Body of pancreas (tissue), 4 donors: ENCODE measurements around the gene LIMS3. TPM values are rescaled to one million over a fixed set of nuclear protein-coding genes. Genes with fewer than 3 reads are reported as not detected.
"Not testable (repeated sequence)": the region's sequence is repeated elsewhere in the genome, so short reads cannot be mapped to it uniquely, and the experiment has no call there.

Experiments used
- ATAC-seq: fragments of 150-250 bp; one replicate; pipeline ENCODE4 v1.9.1; 2016
- DNase-seq, 4 donors: peaks; one replicate each; pipeline ENCODE4 v3.0.0-alpha.2; 2019
- H3K27ac ChIP-seq, 4 donors: fragments of 200-600 bp; sonication (generic); 1 replicate in 3 of 4; 2 replicates in 1 of 4; pipeline versions ENCODE4 v1.5.1 to v1.6.1; 2016 to 2019; ENCODE audit warnings: mild to moderate bottlenecking in 1 of 4, mixed read lengths in 1 of 4, moderate library complexity in 1 of 4
- H3K27me3 ChIP-seq, 2 donors: fragments of 200-600 bp; sonication (generic); one replicate each; pipeline ENCODE4 v1.6.0; 2016; ENCODE audit warnings: mild to moderate bottlenecking in 1 of 2
- H3K36me3 ChIP-seq, 2 donors: fragments of 200-600 bp; sonication (generic); replicated peaks in 1 of 2; 2 replicates each; pipeline ENCODE4 v1.5.1; 2016; ENCODE audit warnings: low read depth in 2 of 2; ENCODE audit not compliant: insufficient read depth in 1 of 2
- H3K4me1 ChIP-seq: fragments of 200-600 bp; sonication (generic); one replicate; pipeline ENCODE4 v1.6.0; 2016
- H3K4me3 ChIP-seq, 2 donors: fragments of 200-600 bp; sonication (generic); 1 replicate in 1 of 2; 2 replicates in 1 of 2; pipeline ENCODE4 v1.5.1; 2016 to 2019
- H3K9me3 ChIP-seq, 3 donors: fragments of 200-600 bp; sonication (generic); 1 replicate in 2 of 3; 2 replicates in 1 of 3; pipeline ENCODE4 v1.5.1; 2016
- WGBS, 2 donors: methylation state at CpG; one replicate each; pipeline ENCODE4 v1.1.5; 2017; 5-methylcytosine and 5-hydroxymethylcytosine counted together
- intact Hi-C: fragments of 100-400 bp; cut with DNase I; formaldehyde crosslinking; loops from one replicate; pipeline ENCODE4 v1.15.1; 2023
- total RNA-seq, 2 donors: library from RNA; depleted of rRNA; stranded (reverse); fragments of >200 nt; gene quantifications; one replicate each; pipeline ENCODE4 v1.1.0, GENCODE V29; 2016

LIMS3 gene, protein sequence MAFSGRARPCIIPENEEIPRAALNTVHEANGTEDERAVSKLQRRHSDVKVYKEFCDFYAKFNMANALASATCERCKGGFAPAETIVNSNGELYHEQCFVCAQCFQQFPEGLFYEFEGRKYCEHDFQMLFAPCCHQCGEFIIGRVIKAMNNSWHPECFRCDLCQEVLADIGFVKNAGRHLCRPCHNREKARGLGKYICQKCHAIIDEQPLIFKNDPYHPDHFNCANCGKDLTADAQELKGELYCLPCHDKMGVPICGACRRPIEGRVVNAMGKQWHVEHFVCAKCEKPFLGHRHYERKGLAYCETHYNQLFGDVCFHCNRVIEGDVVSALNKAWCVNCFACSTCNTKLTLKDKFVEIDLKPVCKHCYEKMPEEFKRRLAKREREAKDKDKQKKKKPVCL
- 1 to 10 TPM; 4.7 to 4.9 TPM for total RNA-seq

DNA sequence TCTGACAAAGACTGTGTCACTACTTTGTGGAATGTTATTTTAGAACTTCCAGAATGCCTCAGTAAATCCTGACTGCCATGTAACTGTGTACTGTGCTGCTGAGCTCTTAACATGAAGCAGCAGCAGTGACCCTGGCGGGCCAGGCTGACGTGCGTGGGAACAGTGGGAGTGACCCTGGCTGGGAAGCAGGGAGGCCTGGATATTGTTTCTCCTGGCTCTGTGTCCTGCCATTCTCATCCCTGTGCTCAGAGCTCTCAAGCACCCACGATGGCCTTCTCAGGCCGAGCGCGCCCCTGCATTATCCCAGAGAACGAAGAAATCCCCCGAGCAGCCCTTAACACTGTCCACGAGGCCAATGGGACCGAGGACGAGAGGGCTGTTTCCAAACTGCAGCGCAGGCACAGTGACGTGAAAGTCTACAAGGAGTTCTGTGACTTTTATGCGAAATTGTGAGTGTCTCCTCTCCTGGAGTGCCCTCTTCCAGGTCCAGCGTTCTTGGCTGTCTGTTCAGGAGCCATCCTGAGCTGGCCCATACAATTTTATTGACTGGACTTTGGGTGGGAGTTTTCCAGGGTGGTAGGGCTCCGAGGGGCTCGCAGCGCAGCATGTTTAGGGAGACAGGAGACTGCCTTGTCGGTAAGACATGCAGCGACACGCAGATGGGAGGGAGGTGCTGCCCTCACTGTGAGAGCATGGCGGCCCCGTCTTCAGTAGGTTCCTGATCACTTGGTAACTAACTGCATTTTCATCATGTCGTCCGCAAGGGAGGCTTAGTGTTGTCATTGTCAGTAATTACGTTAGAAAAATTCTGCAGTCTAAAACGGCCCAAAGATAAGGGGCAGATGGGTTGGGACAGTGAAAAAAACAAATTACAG is at the start of gene LIMS3:
Gene LIMS3 (plus strand): TSS at position 227 of the 875 bp plus-strand sequence. CDS start 41 bp downstream, at position 268.
- DNase-seq, H3K27ac ChIP-seq, H3K9me3 ChIP-seq, intact Hi-C loops, H3K27me3 ChIP-seq, H3K4me3 ChIP-seq, H3K4me1 ChIP-seq, H3K36me3 ChIP-seq: not testable (repeated sequence)
- WGBS, 2 donors: no CpG with 5 or more reads among the region's 28 CpGs
- peak; percentile 83 for ATAC-seq

DNA sequence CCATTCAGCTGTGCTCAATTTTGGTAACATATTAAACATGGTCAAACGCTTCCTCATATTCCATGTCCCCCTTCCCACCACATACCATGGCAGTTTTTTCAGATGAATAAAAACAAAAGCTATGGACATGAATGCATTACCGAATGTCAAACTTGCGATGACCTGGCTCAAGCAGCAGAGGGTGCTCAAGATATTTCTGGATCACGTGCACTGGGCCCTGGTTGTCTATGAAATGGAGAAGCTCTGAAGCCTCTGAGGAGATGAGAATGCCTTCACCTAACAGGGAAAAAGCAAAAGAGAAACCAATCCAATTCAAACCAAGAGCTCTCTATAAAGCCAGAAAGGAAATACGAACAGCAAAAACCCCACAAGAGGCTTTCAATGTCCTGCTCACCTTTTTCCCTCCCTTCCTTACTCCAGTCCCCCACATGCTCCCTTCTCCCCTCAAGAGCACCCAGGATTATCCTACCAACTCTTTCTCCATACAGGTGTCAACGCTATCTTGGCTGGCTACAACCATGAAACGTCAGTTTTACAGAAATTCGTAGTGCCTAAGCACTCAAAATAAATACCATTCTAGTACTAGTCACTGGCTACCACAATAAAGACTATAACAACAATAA is 27.2 kb upstream of the LIMS3 start:
- H3K4me3 ChIP-seq, H3K36me3 ChIP-seq, H3K4me1 ChIP-seq, H3K9me3 ChIP-seq, H3K27ac ChIP-seq, H3K27me3 ChIP-seq, DNase-seq, intact Hi-C loops: not testable (repeated sequence)
- peak; percentile 85 for ATAC-seq
- WGBS, 2 donors: no CpG with 5 or more reads among the region's 8 CpGs

DNA sequence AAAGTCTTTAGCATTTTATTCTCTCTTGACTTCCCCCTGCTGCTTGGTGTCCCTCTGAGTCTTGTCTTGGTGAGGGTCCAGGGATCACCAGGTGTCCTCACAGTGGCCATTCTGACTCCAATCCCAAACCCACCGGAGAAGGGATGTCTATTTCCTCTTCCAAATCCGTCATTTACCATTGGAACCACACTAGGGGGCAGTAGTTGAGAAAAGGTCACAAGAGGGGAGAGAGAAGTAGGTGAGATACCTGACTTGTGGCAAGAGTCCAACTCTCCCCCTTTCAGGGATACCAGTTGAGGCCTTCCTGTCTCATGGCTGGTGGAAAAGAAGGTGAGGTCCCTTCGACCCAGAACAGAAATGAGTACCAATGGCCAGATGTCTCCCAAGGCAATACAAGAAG is 21.9 kb upstream of the LIMS3 start:
- H3K9me3 ChIP-seq, intact Hi-C loops, H3K27ac ChIP-seq, ATAC-seq, H3K36me3 ChIP-seq, H3K4me1 ChIP-seq, H3K4me3 ChIP-seq, DNase-seq, H3K27me3 ChIP-seq: not testable (repeated sequence)
- no CpG with 5 or more reads among the region's 3 CpGs for WGBS, 2 donors

DNA sequence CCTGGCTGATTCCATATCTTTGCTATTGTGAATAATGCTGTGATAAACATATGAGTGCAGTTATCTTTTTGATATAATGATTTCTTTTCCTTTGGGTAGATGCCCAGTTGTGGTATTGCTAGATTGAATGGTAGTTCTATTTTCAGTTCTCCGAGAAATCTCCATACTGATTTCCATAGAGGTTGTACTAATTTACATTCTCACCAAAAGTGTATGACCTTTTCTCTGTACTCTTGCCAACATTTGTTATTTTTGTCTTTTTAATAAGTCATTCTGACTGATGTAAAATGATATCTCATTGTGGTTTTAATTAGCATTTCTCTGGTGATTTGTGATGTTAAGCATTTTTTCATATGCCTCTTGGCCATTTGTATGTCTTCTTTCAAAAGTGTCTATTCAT is 16.4 kb upstream of the LIMS3 start:
- intact Hi-C loops: not testable (repeated sequence)

DNA sequence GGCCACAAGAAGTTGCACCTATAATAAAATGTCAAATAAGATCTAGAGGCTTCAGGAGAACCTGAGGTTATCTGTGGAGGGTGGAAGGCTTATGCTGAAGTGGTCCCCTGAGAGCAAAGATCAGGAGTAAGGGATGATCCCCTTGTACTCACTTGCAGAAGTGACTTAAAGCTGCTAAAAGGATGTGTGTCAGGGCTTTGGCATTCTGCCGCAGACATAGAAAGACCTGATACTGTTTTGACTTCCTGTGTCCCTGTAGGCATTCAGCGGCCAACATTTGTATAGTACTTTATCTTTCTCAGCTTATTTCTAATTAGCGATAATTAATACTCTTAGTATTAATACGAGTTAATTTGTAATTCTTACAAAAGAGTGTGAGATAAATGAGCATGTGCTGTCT is 10.1 kb upstream of the LIMS3 start:
- H3K27ac ChIP-seq, DNase-seq, H3K9me3 ChIP-seq, intact Hi-C loops, H3K4me3 ChIP-seq, H3K27me3 ChIP-seq, ATAC-seq, H3K4me1 ChIP-seq, H3K36me3 ChIP-seq: not testable (repeated sequence)
- no CpG with 5 or more reads among the region's 4 CpGs for WGBS, 2 donors

More for the DNA sequence above, 16.4 kb upstream of the LIMS3 start:
- not testable (repeated sequence) for H3K36me3 ChIP-seq, H3K4me3 ChIP-seq, H3K4me1 ChIP-seq, H3K9me3 ChIP-seq, H3K27ac ChIP-seq, H3K27me3 ChIP-seq, DNase-seq, ATAC-seq
- WGBS, 2 donors: no CpG with 5 or more reads among the region's 1 CpG

DNA sequence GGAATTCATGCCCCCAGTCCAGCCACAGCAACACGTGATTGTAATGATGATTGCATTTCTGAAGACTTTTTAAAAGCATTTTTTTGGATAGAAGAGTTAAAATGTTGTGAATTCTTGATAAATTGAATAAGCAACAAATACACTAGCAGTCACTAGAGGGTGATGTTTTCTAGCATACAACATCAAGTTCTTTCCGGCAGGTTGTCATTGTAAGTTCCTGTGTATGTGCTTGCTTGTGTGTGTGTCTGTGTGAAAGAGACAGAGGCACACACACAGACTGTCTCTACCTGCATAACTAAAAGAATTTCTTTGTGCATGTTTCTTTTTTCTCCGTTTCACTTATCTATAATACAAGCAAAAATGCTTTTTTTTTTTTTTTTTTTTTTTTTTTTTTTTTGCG is 8.6 kb upstream of the LIMS3 start:
- intact Hi-C loops: not testable (repeated sequence)
- ATAC-seq: peak; percentile 57
- no CpG with 5 or more reads among the region's 4 CpGs for WGBS, 2 donors

DNA sequence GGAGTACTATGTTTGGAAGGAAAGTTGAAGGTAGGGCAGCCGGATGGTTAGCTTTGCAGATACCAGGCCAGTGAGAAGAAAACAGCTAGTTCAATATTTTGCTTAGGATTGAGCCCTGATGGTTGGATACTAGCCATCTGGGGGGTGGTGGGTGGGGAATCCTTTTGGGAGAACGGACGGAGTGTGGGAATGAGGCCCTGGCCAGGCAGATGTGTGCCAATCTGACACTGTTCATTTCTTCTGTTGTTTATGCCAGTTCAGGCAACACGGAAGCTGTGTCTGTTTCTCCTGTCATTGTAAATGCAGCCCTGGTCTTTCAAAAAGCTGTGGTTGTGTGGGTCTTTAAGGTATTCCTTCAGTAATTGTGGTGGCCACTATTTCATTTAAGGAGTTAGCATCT is 7.5 kb upstream of the LIMS3 start:
- not testable (repeated sequence) for H3K4me3 ChIP-seq, H3K36me3 ChIP-seq
- peak; percentile 51 for ATAC-seq

More for the DNA sequence above, 8.6 kb upstream of the LIMS3 start:
- not testable (repeated sequence) for H3K4me3 ChIP-seq, H3K27me3 ChIP-seq, DNase-seq, H3K27ac ChIP-seq, H3K4me1 ChIP-seq, H3K9me3 ChIP-seq, H3K36me3 ChIP-seq

DNA sequence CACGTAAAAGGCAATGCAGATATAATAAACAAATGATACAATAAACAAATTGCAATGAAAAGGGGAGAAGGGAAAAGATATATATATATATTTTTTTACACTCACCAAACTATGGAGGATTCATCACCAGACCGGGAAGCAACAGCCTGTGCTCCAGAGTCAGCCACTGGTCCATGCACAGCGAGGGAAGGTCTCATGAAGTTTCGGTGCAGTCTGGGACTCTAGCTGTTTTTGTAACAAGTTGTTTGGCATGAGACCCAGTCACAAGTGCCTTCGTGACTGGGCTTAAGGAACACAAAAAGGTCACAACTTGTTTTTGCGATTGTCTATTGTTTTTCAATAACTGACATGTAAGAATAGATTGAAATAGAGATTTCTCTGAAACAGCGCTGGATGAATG is 4.8 kb upstream of the LIMS3 start:
- peak; percentile 67 for ATAC-seq
- H3K4me3 ChIP-seq, intact Hi-C loops, H3K4me1 ChIP-seq, DNase-seq, H3K27ac ChIP-seq, H3K9me3 ChIP-seq, H3K27me3 ChIP-seq, H3K36me3 ChIP-seq: not testable (repeated sequence)
- no CpG with 5 or more reads among the region's 7 CpGs for WGBS, 2 donors

More for the DNA sequence above, 7.5 kb upstream of the LIMS3 start:
- H3K27me3 ChIP-seq, H3K4me1 ChIP-seq, intact Hi-C loops, DNase-seq, H3K9me3 ChIP-seq, H3K27ac ChIP-seq: not testable (repeated sequence)
- no CpG with 5 or more reads among the region's 4 CpGs for WGBS, 2 donors

DNA sequence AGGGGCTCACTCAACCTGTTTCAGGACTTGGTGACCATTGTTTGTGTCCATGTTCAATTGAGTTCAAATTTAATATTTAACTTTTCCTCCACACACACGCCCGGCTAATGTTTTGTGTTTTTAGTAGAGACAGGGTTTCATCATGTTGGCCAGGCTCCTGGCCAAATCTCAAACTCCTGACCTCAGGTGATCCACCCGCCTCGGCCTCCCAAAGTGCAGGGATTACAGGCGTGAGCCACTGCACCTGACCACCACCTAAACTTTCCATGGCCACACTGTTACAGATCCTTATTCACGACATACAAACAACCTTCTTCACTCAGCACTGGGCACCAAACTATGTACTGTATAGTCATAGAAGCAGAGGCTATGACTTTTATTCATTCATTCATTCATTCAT is 4.3 kb upstream of the LIMS3 start:
- H3K27ac ChIP-seq, H3K36me3 ChIP-seq, H3K4me3 ChIP-seq, H3K27me3 ChIP-seq, H3K9me3 ChIP-seq, DNase-seq, H3K4me1 ChIP-seq, intact Hi-C loops: not testable (repeated sequence)
- peak; percentile 66 for ATAC-seq
- WGBS, 2 donors: no CpG with 5 or more reads among the region's 6 CpGs

DNA sequence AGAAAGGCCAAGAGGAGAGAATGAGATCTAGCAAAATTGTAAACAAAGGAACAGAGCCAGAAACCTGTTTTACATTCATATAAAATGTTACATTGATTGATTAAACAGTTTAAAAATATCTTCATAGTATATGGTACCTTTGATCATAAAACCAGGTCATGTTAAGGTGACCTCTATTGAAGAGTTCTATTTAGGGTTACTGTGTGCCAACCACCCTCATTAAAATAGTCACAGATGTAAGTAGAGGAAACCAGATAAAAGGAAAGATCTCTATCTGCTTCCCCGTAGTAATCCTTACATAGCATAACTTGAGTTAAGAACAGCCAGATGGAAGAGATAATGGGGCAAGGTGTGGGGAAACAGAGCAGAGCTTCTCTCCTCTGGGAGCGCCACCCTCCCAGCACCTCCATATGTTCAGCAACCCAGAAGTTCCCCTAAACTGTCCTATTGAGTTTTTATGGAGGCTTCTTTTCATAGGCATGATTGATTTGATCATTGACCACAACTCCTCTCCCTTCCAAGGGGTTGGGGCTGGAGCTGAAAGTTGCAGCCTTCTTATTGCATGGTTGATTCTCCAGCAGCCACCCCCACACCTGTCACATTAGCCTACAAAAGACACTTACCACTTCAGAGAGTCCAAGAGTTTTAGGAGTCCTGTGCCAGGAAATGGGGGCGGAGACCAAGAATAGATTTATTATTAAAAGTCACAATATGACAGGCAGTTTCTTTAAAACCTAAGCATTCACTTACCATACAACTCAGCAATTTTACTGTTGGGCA is 3.2 kb upstream of the LIMS3 start:
- H3K27me3 ChIP-seq, H3K4me1 ChIP-seq, DNase-seq, intact Hi-C loops, ATAC-seq, H3K36me3 ChIP-seq, H3K9me3 ChIP-seq, H3K4me3 ChIP-seq, H3K27ac ChIP-seq: not testable (repeated sequence)
- WGBS, 2 donors: no CpG with 5 or more reads among the region's 3 CpGs

DNA sequence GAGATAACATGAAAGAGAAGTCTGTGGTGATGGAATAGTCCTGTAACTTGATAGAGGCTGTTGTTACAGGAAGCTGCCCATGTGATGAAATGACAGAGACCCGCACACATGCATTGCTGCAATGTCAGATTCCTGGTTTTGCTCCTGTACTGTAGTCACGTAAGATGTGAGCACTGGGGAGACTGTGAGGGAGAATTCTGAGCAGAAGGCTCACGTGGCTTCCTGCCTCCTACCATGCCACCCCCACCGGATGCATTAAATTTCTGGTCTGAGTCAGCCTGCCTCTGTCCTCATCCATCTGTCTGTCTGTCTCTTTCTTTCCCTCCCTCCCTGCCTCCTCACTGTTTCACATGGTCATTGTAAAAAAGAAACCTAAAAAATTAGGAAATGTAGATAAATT is 2.3 kb upstream of the LIMS3 start:
- H3K4me3 ChIP-seq, H3K27me3 ChIP-seq, H3K27ac ChIP-seq, intact Hi-C loops, H3K36me3 ChIP-seq, H3K4me1 ChIP-seq, H3K9me3 ChIP-seq, ATAC-seq, DNase-seq: not testable (repeated sequence)
- no CpG with 5 or more reads among the region's 4 CpGs for WGBS, 2 donors
